Measurements from ENCODE around the gene CHN2.
"Not testable (repeated sequence)": the region's sequence is repeated elsewhere in the genome, so short reads cannot be mapped to it uniquely, and the experiment has no call there.

CHN2 gene

GRCh38 chr7:29262191-29262917 lies 67.8 kb downstream of the CHN2 start:
- DNase-seq: no peak

GRCh38 chr7:29263601-29264207 lies 69.1 kb downstream of the CHN2 start:
- not testable (repeated sequence) for DNase-seq

GRCh38 chr7:29265208-29265923 lies 70.8 kb downstream of the CHN2 start:
- DNase-seq: no peak

- DNase-seq: no peak
These were observed 75.4 kb downstream of the CHN2 start for GRCh38 chr7:29269935-29270334.

- no peak for DNase-seq
These were observed 76.2 kb downstream of the CHN2 start for GRCh38 chr7:29270594-29271318.

- no peak for DNase-seq
These were observed 76.7 kb downstream of the CHN2 start for GRCh38 chr7:29271319-29271658.

GRCh38 chr7:29272057-29272456 lies 77.5 kb downstream of the CHN2 start:
- DNase-seq: no peak

- DNase-seq: no peak
These were observed 79.8 kb downstream of the CHN2 start for GRCh38 chr7:29274146-29275017.

GRCh38 chr7:29275018-29275318 lies 80.4 kb downstream of the CHN2 start:
- no peak for DNase-seq

GRCh38 chr7:29275493-29275892 lies 80.9 kb downstream of the CHN2 start:
- no peak for DNase-seq

- no peak for DNase-seq
These were observed 81.6 kb downstream of the CHN2 start for GRCh38 chr7:29276199-29276598.

- DNase-seq: no peak
These were observed 82.2 kb downstream of the CHN2 start for GRCh38 chr7:29276806-29277205.

- no peak for DNase-seq
These were observed 83.1 kb downstream of the CHN2 start for GRCh38 chr7:29277436-29278215.

- no peak for DNase-seq
These were observed 83.9 kb downstream of the CHN2 start for GRCh38 chr7:29278337-29279069.

GRCh38 chr7:29281782-29282541 lies 87.4 kb downstream of the CHN2 start:
- no peak for DNase-seq

GRCh38 chr7:29282819-29283414 lies 88.3 kb downstream of the CHN2 start:
- no peak for DNase-seq

- DNase-seq: no peak
These were observed 90.3 kb downstream of the CHN2 start for GRCh38 chr7:29284696-29285443.

- peak; percentile 46 to 58 for DNase-seq
These were observed 90.8 kb downstream of the CHN2 start for GRCh38 chr7:29285444-29285793.

GRCh38 chr7:29285861-29286260 lies 91.3 kb downstream of the CHN2 start:
- no peak for DNase-seq
